ENCODE results near the gene NAALADL1.

Gene NAALADL1

GRCh38 chr11:65071907-65072630 is 13.7 kb upstream of the NAALADL1 start:
- TF ChIP-seq, protein P1, sequence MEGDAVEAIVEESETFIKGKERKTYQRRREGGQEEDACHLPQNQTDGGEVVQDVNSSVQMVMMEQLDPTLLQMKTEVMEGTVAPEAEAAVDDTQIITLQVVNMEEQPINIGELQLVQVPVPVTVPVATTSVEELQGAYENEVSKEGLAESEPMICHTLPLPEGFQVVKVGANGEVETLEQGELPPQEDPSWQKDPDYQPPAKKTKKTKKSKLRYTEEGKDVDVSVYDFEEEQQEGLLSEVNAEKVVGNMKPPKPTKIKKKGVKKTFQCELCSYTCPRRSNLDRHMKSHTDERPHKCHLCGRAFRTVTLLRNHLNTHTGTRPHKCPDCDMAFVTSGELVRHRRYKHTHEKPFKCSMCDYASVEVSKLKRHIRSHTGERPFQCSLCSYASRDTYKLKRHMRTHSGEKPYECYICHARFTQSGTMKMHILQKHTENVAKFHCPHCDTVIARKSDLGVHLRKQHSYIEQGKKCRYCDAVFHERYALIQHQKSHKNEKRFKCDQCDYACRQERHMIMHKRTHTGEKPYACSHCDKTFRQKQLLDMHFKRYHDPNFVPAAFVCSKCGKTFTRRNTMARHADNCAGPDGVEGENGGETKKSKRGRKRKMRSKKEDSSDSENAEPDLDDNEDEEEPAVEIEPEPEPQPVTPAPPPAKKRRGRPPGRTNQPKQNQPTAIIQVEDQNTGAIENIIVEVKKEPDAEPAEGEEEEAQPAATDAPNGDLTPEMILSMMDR (IDR thresholded peaks at IDR 0.05; ENCODE audit: control insufficient read depth, insufficient read depth, low read depth, low read length, missing control alignments), result no peak
- DNase-seq (ENCODE audit: low read depth), result no peak
- H3K4me3 ChIP-seq (ENCODE audit: control insufficient read depth, low read depth, low read length), result no peak overlapping the region

- DNase-seq (ENCODE audit: low read depth), result no peak
- TF ChIP-seq, protein P1 (IDR thresholded peaks at IDR 0.05; ENCODE audit: control insufficient read depth, insufficient read depth, low read depth, low read length, missing control alignments), result no peak
- H3K4me3 ChIP-seq (ENCODE audit: control insufficient read depth, low read depth, low read length), result no peak overlapping the region
Observed at GRCh38 chr11:65069217-65069616, 10.9 kb upstream of the NAALADL1 start.

- TF ChIP-seq, protein P1 (IDR thresholded peaks at IDR 0.05; ENCODE audit: control insufficient read depth, insufficient read depth, low read depth, low read length, missing control alignments), result no peak
- DNase-seq (ENCODE audit: low read depth), result no peak
- H3K4me3 ChIP-seq (ENCODE audit: control insufficient read depth, low read depth, low read length), result no peak overlapping the region
Observed at GRCh38 chr11:65067446-65067845, 9.1 kb upstream of the NAALADL1 start.

- TF ChIP-seq, protein P1 (IDR thresholded peaks at IDR 0.05; ENCODE audit: control insufficient read depth, insufficient read depth, low read depth, low read length, missing control alignments), result no peak
Observed at GRCh38 chr11:65066805-65067291, 8.5 kb upstream of the NAALADL1 start.

GRCh38 chr11:65066315-65066714 is 8.0 kb upstream of the NAALADL1 start:
- no peak for DNase-seq (ENCODE audit: low read depth)
- H3K4me3 ChIP-seq (ENCODE audit: control insufficient read depth, low read depth, low read length), result no peak overlapping the region
- TF ChIP-seq, protein P1 (IDR thresholded peaks at IDR 0.05; ENCODE audit: control insufficient read depth, insufficient read depth, low read depth, low read length, missing control alignments), result no peak

More at GRCh38 chr11:65066805-65067291, 8.5 kb upstream of the NAALADL1 start:
- H3K4me3 ChIP-seq (ENCODE audit: control insufficient read depth, low read depth, low read length), result no peak overlapping the region
- no peak for DNase-seq (ENCODE audit: low read depth)

DNA sequence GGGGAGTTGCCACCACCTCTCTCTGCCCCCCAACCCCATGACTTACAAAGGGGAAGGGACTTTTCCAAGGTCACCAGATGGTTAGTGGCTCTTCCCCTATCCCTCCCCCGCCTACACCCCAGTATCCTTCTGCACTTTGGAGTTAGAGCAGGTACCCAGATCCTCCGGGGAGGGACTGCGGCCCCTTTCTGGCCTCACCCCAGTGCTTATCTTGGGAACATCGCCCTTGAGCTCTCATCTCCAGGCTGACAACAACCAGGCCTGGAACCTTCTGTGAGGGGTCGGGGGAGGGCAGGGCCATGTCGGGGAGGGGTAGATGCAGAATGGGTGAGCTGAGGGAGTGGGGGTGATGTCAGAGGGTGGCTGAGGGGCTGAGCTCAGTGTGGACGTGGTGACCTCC is 7.5 kb upstream of the NAALADL1 start:
- no peak overlapping the region for H3K4me3 ChIP-seq (ENCODE audit: control insufficient read depth, low read depth, low read length)
- DNase-seq (ENCODE audit: low read depth), result no peak
- TF ChIP-seq, protein P1 (IDR thresholded peaks at IDR 0.05; ENCODE audit: control insufficient read depth, insufficient read depth, low read depth, low read length, missing control alignments), result no peak
